Measurements from ENCODE around the gene LTC4S.
A peak's percentile ranks its signal among the peaks of the same experiment; 100 is the strongest.

Gene LTC4S

GRCh38 chr5:179795863-179796833 lies 2.4 kb downstream of the LTC4S start:
- DNase-seq, result peak; percentile 82

DNA sequence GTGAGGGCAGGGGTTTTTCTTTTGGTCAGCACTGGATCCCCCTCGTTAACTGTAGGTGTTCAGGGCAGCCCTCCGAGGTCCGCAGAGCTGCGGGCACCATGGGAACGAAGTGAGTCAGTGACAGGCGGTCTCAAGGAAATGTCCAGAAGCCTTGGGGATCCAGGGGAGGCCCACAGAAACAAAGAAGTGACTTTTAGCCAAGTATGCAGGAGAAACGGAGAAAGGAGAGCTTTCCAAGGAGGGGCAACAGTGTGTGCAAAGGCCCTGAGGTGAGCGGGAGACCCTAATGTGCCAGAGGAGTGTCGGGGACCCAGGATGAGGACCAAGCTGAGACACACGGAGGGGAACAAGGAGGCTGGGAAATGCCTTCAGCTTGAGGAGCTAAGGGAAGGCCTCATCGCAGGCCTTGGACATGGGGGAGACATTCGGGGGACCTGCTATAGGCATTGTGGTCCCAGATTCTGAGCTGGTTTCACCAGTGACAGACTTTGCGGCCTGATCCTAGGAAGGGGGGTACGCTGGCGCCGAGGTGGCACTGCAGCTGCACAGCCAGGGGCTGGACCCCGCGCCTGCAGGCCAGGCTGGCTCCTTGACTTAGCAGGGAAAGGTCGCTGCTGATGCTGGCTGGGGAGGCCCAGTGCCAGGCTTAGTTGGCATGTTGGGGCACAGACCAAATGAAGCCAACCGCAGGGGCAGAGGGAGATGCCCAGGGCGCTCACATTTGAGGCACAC lies 3.3 kb downstream of the LTC4S start:
- no peak for DNase-seq

DNA sequence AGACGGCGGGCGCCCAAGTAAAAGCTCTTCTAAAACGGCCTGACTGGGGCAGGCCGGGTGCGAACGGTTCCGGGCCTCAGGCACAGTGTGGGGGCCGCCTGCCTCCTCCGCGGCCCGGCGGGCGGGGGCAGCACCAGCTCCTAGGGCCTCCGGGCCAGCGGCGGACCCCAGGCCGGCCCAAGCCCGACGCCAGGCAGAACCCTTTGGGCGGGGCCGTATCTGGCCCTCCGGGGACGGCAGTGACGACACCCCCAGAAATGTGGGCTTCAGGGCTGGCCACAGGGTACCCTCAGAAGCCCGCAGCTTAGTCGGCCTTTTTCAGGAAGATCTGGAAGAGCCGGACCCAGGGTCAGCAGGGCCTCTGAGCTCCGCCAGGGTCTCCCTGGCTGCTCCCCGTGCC lies 4.0 kb downstream of the LTC4S start:
- no peak for DNase-seq

GRCh38 chr5:179798144-179798770 lies 4.5 kb downstream of the LTC4S start:
- no peak for DNase-seq

DNA sequence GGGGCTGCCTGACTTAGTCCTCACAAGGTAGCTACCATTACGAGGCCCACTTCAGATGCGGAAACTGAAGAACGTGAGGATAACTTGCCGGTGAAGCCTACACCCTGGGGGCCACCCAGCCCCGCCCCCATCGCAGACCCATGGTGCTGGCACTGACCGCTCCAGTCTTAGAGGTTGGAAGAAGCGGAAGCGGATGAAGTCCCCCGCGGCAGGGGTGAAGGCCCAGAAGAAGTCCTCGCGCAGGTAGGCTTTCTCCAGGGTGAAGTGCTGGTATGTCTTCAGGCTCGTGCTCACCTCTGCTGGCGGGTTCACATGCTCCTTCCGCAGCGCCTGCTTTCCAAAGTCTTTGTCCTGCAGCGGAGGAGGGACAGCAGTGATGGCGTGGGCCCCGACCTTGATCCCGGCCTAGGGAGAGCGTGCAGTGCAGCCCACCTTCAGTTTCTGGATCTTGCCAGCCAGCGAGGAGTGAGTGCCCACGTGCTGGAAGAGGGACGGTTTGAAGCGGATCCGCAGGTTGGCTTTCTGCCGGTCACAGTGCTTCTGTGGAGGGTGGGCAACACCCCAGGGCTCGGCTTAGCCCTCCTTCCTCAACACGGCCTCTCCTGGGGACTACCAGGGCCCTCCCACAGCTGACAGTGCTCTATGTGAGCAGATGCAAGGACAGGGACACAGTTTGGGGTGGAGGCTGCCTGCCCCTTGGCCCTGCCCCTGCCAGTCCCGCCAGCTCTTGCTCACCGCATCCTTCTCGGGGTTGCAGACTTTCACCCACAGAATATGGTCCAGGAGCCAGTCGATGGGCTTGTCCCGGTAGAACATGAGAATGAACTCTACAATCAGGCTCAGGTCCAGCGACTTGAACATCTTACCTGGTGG lies 5.2 kb downstream of the LTC4S start:
- DNase-seq, result no peak

- DNase-seq, result no peak
Observed at GRCh38 chr5:179799644-179799973, 5.8 kb downstream of the LTC4S start.

- no peak for DNase-seq
Observed at GRCh38 chr5:179800071-179800695, 6.4 kb downstream of the LTC4S start.

- no peak for DNase-seq
Observed at GRCh38 chr5:179800696-179801201, 7.0 kb downstream of the LTC4S start.

DNA sequence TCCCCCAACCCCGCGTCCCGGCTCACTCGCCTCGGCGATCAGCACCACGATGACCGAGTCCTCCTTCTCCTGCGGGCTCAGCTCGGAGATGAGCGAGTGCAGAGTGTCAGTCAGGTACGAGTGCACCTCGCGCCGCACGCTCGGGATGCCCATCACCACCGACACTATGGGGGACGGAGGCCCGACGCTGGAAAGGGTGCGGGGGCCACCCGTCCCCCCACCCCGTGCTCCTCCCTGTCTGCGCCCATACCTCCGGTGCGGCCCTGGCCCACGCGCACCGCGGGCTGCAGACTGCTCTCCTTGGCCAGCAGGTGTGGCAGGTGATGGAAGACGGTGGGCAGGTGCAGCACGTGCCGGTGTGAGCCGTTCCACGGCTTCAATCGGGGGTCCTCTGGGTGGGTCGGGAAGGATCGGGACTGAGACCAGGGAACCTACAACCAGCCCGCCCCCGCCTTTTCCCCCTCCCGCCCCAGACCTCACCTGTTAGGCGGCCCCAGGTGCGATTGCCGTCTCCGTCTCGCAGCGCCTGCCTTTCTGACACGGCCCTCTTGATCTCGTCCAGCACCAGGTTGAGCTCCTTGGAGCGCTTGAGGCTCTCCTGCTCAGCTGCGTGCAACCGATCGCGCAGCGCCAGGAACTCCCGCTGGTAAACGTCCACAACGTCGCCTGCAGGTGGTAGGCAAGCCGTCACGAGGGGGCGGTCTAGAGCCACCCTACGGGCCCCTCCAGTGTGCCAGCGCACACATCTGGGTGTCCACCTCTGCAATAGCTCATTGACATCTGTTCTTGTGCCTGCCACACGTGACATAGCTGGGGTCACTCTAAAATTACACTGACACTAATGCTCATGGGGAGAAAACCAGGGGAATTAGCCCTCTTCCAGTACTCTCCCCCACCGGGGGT lies 7.8 kb downstream of the LTC4S start:
- DNase-seq, result peak; percentile 91

DNA sequence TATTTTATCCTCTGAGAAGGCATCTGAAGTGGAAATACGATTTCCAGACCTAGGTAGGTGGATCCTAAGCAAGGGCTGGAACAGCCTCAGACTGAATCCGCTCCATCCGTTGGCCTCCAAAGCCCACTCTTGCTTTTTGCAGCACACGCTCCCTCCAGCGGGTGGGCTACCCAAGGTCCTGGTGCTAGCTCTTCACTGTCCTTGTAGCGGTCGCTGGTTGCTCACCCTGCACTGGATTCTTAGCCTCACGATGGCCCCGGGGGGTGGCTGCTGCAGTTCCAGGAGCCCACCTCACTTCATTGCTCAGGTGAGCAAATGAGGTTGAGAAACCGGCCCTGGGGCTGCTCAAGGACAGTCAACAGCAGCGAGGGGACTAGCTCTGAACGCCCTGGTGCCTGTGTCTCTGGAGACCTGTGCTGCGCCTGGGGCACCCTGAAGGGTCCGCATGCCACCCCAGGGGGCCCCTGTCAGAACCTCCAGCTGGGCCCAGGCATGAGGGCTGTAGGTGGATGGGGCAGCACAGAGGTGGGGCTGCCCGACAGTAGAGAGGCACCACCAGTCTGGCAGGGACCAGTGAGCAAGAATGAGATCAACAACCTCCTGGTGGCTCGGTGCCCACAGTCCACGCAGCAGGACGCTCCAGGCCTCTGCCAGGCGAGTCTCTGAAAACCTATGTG lies 8.6 kb downstream of the LTC4S start:
- no peak for DNase-seq

DNA sequence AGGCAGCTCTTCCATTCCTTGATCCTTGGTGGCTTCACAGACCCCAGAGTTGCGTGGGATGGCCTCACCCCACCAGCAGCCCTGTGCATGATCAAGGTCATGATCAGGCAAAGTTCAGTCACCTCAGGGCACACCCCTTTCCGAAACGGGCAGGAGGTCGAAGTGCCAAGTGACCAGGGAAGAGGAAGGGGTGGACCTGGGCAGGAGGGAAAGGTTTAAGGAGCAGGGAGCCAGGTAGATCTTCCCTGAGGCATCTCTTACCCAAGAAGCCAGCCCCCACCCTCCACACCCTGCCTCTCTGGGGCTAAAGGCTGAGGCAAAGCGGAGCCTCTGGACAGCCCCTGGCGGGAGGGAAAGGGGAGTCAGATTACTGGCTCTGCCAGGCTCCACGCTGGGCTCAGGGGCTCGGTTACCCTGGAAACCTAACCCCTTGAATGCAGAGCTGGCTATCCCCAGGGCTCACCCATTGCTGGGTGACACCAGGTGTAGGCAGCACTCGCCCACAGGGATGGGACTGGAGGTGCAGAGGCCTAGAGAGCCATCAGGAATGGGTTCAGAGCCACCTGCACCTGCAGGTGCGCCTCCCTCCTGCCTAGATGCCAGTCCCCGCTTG lies 9.3 kb downstream of the LTC4S start:
- DNase-seq, result no peak

DNA sequence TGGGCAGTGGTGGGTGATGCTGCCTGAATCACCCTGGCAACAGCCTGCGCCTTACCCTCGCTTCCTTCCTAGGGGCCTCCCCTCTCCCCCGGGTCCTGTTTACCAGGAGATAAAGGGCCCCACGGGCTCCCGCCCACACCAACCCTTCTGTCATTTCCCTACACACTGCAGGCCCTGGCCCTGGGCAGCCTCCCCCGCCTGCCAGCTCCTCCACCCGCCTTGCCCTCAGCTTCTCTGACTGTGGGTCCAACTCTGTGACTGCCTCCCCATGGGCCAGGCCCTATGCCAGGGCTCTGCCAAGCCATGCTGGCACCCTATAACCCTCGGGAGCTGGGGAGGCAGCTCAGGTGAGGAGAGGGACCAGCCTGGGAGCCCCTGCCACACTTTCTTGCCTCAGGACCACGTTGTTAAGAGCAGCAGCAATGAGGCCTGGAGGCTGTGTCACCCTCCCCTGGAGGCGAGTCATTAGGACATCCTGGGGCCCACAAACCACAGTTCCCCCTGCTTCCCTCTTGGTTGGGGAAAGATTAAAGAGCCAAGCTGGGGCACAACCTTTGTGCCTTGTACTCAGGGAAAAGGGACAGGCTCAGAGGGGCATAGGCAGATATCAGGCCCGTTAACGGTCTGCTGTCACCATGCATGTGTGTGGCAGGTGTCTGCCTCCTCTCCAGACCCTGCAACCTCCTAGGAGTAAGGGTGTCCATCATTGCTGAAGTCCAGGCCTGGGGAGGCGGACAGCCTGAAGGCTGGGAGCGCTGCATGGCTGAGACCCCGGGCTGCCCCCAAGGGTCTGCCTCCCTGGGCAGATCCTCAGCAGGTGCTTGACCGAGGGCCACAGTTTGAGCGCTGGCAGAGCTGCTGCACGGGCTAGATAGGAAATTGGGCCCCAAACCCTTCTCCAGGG lies 10.1 kb downstream of the LTC4S start:
- DNase-seq, result peak; percentile 50

GRCh38 chr5:179804555-179804947 lies 10.8 kb downstream of the LTC4S start:
- DNase-seq, result no peak

GRCh38 chr5:179805070-179805528 lies 11.3 kb downstream of the LTC4S start:
- no peak for DNase-seq

GRCh38 chr5:179805529-179806249 lies 11.9 kb downstream of the LTC4S start:
- DNase-seq, result peak; percentile 49

- peak; percentile 70 for DNase-seq
Observed at GRCh38 chr5:179806250-179807048, 12.7 kb downstream of the LTC4S start, which contains the start of gene MGAT4B. Gene MGAT4B, minus strand, starts transcription at chr5:179806866. Its CDS starts 283 bp downstream, at chr5:179806583.
